ENCODE measurements around the gene CDSN.

CDSN gene

GRCh38 chr6:31086788-31087440, 33.3 kb downstream of the CDSN start (continued):
- no peak for TF ChIP-seq TSHZ2 (CRISPR knock-in tag; IDR thresholded peaks at IDR 0.05)

GRCh38 chr6:31083742-31084354, 36.4 kb downstream of the CDSN start:
- no peak for TF ChIP-seq PATZ1 (CRISPR knock-in tag; IDR thresholded peaks at IDR 0.05; ENCODE audit: borderline replicate concordance)
- no peak; the same call in 2 of the 3 replicates for ATAC-seq

GRCh38 chr6:31081872-31082271, 38.4 kb downstream of the CDSN start:
- ATAC-seq, result no peak
- TF ChIP-seq ZNF70 (CRISPR knock-in tag; IDR thresholded peaks at IDR 0.05) (no peak), ZFP3 (CRISPR knock-in tag; IDR thresholded peaks at IDR 0.05) (no peak), PATZ1 (CRISPR knock-in tag; IDR thresholded peaks at IDR 0.05; ENCODE audit: borderline replicate concordance) (no peak), ISL1 (CRISPR knock-in tag; IDR thresholded peaks at IDR 0.05) (no peak)

DNA sequence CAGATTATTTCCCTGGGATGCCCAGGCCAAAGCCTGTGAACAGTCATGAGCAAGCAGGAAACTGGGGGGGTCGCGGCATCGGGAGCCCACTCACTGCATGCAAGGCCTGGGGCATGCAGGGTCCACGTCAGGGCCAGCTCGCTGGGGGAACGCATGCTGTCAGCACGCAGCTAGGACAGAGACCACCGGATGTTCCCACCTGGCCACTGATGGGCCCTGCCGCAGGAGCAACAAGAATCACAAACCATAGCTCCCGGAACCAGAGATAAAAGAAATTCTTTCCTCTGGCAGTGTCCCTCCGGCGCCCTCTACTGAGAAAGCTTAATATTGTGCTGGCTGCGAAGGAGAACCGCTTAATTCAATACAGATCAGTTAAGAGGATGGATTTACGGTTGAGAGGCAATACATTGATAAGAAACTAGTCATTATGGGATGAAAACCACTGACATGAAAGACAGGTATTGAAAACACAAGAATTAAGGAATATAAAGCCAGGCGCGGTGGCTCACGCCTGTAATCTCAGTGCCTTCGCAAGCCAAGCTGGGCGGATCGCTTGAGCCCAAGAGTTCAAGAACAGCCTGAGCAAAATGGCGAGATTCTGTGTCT, 40.5 kb downstream of the CDSN start:
- peak; percentile 91 for ATAC-seq
- TF ChIP-seq ZFP30 (CRISPR knock-in tag; IDR thresholded peaks at IDR 0.05), result no peak
- TF ChIP-seq SNAI2 (CRISPR knock-in tag; IDR thresholded peaks at IDR 0.05), result no peak
- no peak for TF ChIP-seq RARB (CRISPR knock-in tag; IDR thresholded peaks at IDR 0.05)
- TF ChIP-seq GLIS3 (CRISPR knock-in tag; IDR thresholded peaks at IDR 0.05), result no peak
- no peak for TF ChIP-seq ZNF565 (CRISPR knock-in tag; conservative IDR thresholded peaks at IDR 0.05; ENCODE audit: low read depth)
- TF ChIP-seq CREB5 (CRISPR knock-in tag; IDR thresholded peaks at IDR 0.05; ENCODE audit: low read depth), result no peak
- TF ChIP-seq PATZ1 (CRISPR knock-in tag; IDR thresholded peaks at IDR 0.05; ENCODE audit: borderline replicate concordance), result no peak
- no peak for TF ChIP-seq ZNF70 (CRISPR knock-in tag; IDR thresholded peaks at IDR 0.05)
- TF ChIP-seq OSR1 (CRISPR knock-in tag; IDR thresholded peaks at IDR 0.05), result no peak
- no peak for TF ChIP-seq ESRRG (CRISPR knock-in tag; IDR thresholded peaks at IDR 0.05)
- TF ChIP-seq TCF4 (CRISPR knock-in tag; IDR thresholded peaks at IDR 0.05; ENCODE audit: borderline replicate concordance), result no peak
- TF ChIP-seq, protein P1, sequence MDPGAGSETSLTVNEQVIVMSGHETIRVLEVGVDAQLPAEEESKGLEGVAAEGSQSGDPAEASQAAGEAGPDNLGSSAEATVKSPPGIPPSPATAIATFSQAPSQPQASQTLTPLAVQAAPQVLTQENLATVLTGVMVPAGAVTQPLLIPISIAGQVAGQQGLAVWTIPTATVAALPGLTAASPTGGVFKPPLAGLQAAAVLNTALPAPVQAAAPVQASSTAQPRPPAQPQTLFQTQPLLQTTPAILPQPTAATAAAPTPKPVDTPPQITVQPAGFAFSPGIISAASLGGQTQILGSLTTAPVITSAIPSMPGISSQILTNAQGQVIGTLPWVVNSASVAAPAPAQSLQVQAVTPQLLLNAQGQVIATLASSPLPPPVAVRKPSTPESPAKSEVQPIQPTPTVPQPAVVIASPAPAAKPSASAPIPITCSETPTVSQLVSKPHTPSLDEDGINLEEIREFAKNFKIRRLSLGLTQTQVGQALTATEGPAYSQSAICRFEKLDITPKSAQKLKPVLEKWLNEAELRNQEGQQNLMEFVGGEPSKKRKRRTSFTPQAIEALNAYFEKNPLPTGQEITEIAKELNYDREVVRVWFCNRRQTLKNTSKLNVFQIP (CRISPR knock-in tag; IDR thresholded peaks at IDR 0.05; ENCODE audit: borderline replicate concordance, low read depth), result no peak
- no peak for TF ChIP-seq TSHZ2 (CRISPR knock-in tag; IDR thresholded peaks at IDR 0.05)
- TF ChIP-seq ZFP3 (CRISPR knock-in tag; IDR thresholded peaks at IDR 0.05), result no peak
- TF ChIP-seq, protein P2, sequence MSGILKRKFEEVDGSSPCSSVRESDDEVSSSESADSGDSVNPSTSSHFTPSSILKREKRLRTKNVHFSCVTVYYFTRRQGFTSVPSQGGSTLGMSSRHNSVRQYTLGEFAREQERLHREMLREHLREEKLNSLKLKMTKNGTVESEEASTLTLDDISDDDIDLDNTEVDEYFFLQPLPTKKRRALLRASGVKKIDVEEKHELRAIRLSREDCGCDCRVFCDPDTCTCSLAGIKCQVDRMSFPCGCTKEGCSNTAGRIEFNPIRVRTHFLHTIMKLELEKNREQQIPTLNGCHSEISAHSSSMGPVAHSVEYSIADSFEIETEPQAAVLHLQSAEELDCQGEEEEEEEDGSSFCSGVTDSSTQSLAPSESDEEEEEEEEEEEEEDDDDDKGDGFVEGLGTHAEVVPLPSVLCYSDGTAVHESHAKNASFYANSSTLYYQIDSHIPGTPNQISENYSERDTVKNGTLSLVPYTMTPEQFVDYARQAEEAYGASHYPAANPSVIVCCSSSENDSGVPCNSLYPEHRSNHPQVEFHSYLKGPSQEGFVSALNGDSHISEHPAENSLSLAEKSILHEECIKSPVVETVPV (CRISPR knock-in tag; IDR thresholded peaks at IDR 0.05), result no peak
- TF ChIP-seq ZC3H10 (CRISPR knock-in tag; IDR thresholded peaks at IDR 0.05), result no peak
